AG09309 (cell line): Measurements from ENCODE around the gene GMCL2.

Source experiments
- DNase-seq: peaks from one replicate; pipeline ENCODE4 v3.0.0-alpha.2; 2010; ENCODE audit warnings: low read depth
- H3K4me3 ChIP-seq: 2 replicates; pipeline ENCODE4 v1.5.1; 2011; ENCODE audit warnings: mild to moderate bottlenecking, low read depth, low read length, moderate library complexity; ENCODE audit not compliant: control insufficient read depth
- TF ChIP-seq, protein P1 (sequence below): IDR thresholded peaks from 2 replicates; pipeline ENCODE4 v1.5.1; 2011; ENCODE audit warnings: mild to moderate bottlenecking, low read depth, low read length, inconsistent platforms; ENCODE audit not compliant: insufficient read depth, control insufficient read depth; ENCODE audit errors: missing control alignments

GMCL2 gene

GRCh38 chr5:178214160-178214803 lies 27.1 kb upstream of the GMCL2 start:
- H3K4me3 ChIP-seq, result no peak overlapping the region
- DNase-seq, result no peak
- TF ChIP-seq, protein P1, sequence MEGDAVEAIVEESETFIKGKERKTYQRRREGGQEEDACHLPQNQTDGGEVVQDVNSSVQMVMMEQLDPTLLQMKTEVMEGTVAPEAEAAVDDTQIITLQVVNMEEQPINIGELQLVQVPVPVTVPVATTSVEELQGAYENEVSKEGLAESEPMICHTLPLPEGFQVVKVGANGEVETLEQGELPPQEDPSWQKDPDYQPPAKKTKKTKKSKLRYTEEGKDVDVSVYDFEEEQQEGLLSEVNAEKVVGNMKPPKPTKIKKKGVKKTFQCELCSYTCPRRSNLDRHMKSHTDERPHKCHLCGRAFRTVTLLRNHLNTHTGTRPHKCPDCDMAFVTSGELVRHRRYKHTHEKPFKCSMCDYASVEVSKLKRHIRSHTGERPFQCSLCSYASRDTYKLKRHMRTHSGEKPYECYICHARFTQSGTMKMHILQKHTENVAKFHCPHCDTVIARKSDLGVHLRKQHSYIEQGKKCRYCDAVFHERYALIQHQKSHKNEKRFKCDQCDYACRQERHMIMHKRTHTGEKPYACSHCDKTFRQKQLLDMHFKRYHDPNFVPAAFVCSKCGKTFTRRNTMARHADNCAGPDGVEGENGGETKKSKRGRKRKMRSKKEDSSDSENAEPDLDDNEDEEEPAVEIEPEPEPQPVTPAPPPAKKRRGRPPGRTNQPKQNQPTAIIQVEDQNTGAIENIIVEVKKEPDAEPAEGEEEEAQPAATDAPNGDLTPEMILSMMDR, result no peak

DNA sequence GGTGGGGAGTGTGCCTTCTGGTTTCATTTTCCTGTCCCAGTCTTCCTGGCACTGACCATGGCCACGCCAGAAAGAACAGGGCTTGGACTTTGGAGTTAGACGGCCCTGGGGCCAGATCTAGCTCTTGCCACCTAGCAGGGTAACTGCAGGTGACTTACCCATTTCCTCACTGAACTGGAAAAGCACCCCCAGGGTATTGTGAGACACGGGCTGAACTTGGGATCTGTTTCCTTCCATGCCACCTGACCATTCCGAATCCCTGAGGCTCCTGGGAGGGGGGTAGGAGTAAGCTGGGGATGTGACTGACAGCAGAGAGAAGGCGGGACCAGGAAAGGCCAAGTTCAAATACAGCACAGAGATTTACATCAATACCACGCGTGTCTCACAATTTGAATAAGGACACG lies 26.6 kb upstream of the GMCL2 start:
- no peak overlapping the region for H3K4me3 ChIP-seq
- DNase-seq, result no peak
- TF ChIP-seq, protein P1, result no peak

- H3K4me3 ChIP-seq, result no peak overlapping the region
- TF ChIP-seq, protein P1, result no peak
- DNase-seq, result no peak
Observed at GRCh38 chr5:178213003-178213461, 25.9 kb upstream of the GMCL2 start.

DNA sequence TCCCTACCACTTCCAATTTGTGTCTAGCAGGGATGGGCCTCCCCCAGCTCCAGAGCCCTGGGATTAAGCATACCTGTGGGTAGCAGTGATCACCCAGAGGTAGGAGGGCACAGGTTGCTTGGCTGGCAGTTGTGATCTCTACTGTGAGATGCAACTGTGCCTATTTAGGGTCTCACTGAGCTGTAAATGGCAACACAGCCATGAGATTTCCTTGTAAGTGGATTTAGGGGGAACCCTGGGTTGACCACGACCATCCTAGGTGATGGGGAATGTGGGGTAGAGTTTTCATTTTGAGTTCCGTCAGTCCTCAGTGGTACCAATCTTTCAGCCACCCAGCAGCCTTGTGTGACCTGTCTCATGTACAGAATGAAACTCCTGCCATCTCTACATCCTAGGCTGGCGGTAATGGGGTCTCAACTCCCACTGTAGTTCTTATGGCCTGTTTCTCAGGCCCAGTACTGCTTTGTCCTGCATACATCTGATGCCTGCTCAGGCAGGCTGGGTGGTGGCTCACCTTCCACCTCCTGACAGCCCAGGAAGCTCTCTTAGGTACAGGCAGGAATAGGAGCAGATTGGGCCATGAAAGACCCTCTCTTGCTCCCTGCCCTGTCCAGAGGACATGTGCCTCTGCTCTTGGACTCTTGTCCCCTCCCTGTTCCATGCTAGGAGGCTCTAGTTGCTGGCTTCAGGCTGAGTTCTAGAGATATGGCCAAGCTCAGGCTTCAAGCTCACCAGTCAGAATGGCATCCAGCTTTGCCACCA lies 25.3 kb upstream of the GMCL2 start:
- TF ChIP-seq, protein P1, result no peak
- no peak for DNase-seq
- no peak overlapping the region for H3K4me3 ChIP-seq

GRCh38 chr5:178211095-178212048 lies 24.2 kb upstream of the GMCL2 start:
- TF ChIP-seq, protein P1, result no peak
- H3K4me3 ChIP-seq, result no peak overlapping the region
- DNase-seq, result no peak

DNA sequence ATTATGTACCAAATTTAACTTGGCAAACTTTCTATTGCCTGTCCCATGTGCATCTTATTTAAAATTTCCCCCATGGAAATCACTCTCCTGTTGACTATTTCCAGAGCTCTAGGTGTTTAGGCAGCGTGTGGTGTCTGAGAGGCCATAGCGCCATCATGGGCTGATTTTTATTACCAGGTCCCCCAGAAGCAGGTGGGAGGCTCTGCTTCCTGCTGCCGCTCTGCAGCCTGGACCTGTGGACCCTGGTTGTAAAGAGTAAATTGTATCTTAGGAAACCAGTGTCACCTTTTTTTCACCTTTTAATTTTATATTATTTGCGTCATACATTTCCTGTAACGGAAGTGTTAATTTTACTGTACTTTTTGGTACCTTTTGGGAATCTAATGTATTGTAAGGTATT lies 23.5 kb upstream of the GMCL2 start:
- no peak overlapping the region for H3K4me3 ChIP-seq
- DNase-seq, result no peak
- TF ChIP-seq, protein P1, result no peak
